Measurements from ENCODE around the gene CYB561A3.

Gene CYB561A3

GRCh38 chr11:61342207-61342803 lies 19.4 kb downstream of the CYB561A3 start:
- no peak overlapping the region for H3K4me3 ChIP-seq (ENCODE audit: low read depth, low read length)
- H3K4me1 ChIP-seq (ENCODE audit: control insufficient read depth, insufficient read depth, low read length): no peaks in the 10 kb centered on the region
- no peak overlapping the region for H3K9ac ChIP-seq (ENCODE audit: low read length)
- no peaks in the 10 kb centered on the region for H3K27me3 ChIP-seq (ENCODE audit: control insufficient read depth, insufficient read depth, low read length)
- no peak overlapping the region for H3K27ac ChIP-seq (ENCODE audit: low read depth, low read length)
- H3K9me3 ChIP-seq (ENCODE audit: control insufficient read depth, insufficient read depth, low read depth, low read length): no peaks in the 10 kb centered on the region
- H3K36me3 ChIP-seq (ENCODE audit: control insufficient read depth, insufficient read depth, low read length): peaks cover 56% of the 10 kb centered on the region

- H3K36me3 ChIP-seq (ENCODE audit: control insufficient read depth, insufficient read depth, low read length): peaks cover 56% of the 10 kb centered on the region
- H3K4me3 ChIP-seq (ENCODE audit: low read depth, low read length): no peak overlapping the region
- H3K9ac ChIP-seq (ENCODE audit: low read length): no peak overlapping the region
- H3K4me1 ChIP-seq (ENCODE audit: control insufficient read depth, insufficient read depth, low read length): no peaks in the 10 kb centered on the region
- no peaks in the 10 kb centered on the region for H3K9me3 ChIP-seq (ENCODE audit: control insufficient read depth, insufficient read depth, low read depth, low read length)
- no peaks in the 10 kb centered on the region for H3K27me3 ChIP-seq (ENCODE audit: control insufficient read depth, insufficient read depth, low read length)
- H3K27ac ChIP-seq (ENCODE audit: low read depth, low read length): no peak overlapping the region
Measured at GRCh38 chr11:61341706-61342105, 20.0 kb downstream of the CYB561A3 start.

GRCh38 chr11:61340979-61341378 lies 20.7 kb downstream of the CYB561A3 start:
- Histone ChIP-seq H3K9ac (ENCODE audit: low read length) (no peak overlapping the region), H3K4me1 (ENCODE audit: control insufficient read depth, insufficient read depth, low read length) (peaks cover under 1% of the 10 kb centered on the region; the same call in 1 of the 2 replicates), H3K36me3 (ENCODE audit: control insufficient read depth, insufficient read depth, low read length) (peaks cover 52% of the 10 kb centered on the region), H3K4me3 (ENCODE audit: low read depth, low read length) (no peak overlapping the region), H3K27me3 (ENCODE audit: control insufficient read depth, insufficient read depth, low read length) (no peaks in the 10 kb centered on the region), H3K27ac (ENCODE audit: low read depth, low read length) (no peak overlapping the region), H3K9me3 (ENCODE audit: control insufficient read depth, insufficient read depth, low read depth, low read length) (no peaks in the 10 kb centered on the region)

- Histone ChIP-seq H3K27ac (ENCODE audit: low read depth, low read length) (no peak overlapping the region), H3K9ac (ENCODE audit: low read length) (no peak overlapping the region), H3K4me3 (ENCODE audit: low read depth, low read length) (no peak overlapping the region), H3K27me3 (ENCODE audit: control insufficient read depth, insufficient read depth, low read length) (no peaks in the 10 kb centered on the region), H3K4me1 (ENCODE audit: control insufficient read depth, insufficient read depth, low read length) (peaks cover 14% of the 10 kb centered on the region; the same call in 1 of the 2 replicates), H3K36me3 (ENCODE audit: control insufficient read depth, insufficient read depth, low read length) (peaks cover 40% of the 10 kb centered on the region), H3K9me3 (ENCODE audit: control insufficient read depth, insufficient read depth, low read depth, low read length) (no peaks in the 10 kb centered on the region)
Measured at GRCh38 chr11:61339490-61339878, 22.2 kb downstream of the CYB561A3 start.

GRCh38 chr11:61338783-61339489 lies 22.7 kb downstream of the CYB561A3 start:
- Histone ChIP-seq H3K9ac (ENCODE audit: low read length) (no peak overlapping the region), H3K27me3 (ENCODE audit: control insufficient read depth, insufficient read depth, low read length) (no peaks in the 10 kb centered on the region), H3K36me3 (ENCODE audit: control insufficient read depth, insufficient read depth, low read length) (peaks cover 36% of the 10 kb centered on the region), H3K4me3 (ENCODE audit: low read depth, low read length) (no peak overlapping the region), H3K9me3 (ENCODE audit: control insufficient read depth, insufficient read depth, low read depth, low read length) (no peaks in the 10 kb centered on the region), H3K27ac (ENCODE audit: low read depth, low read length) (no peak overlapping the region), H3K4me1 (ENCODE audit: control insufficient read depth, insufficient read depth, low read length) (peaks cover 18% of the 10 kb centered on the region; the same call in 1 of the 2 replicates)

GRCh38 chr11:61337706-61338470 lies 23.8 kb downstream of the CYB561A3 start:
- Histone ChIP-seq H3K27ac (ENCODE audit: low read depth, low read length) (no peak overlapping the region), H3K9ac (ENCODE audit: low read length) (no peak overlapping the region), H3K27me3 (ENCODE audit: control insufficient read depth, insufficient read depth, low read length) (no peaks in the 10 kb centered on the region), H3K4me1 (ENCODE audit: control insufficient read depth, insufficient read depth, low read length) (peaks cover 23% of the 10 kb centered on the region; the same call in 1 of the 2 replicates), H3K36me3 (ENCODE audit: control insufficient read depth, insufficient read depth, low read length) (peaks cover 27% of the 10 kb centered on the region), H3K4me3 (ENCODE audit: low read depth, low read length) (no peak overlapping the region), H3K9me3 (ENCODE audit: control insufficient read depth, insufficient read depth, low read depth, low read length) (no peaks in the 10 kb centered on the region)

GRCh38 chr11:61336171-61336935 lies 25.3 kb downstream of the CYB561A3 start:
- no peaks in the 10 kb centered on the region for H3K27me3 ChIP-seq (ENCODE audit: control insufficient read depth, insufficient read depth, low read length)
- peaks cover 30% of the 10 kb centered on the region for H3K4me1 ChIP-seq (ENCODE audit: control insufficient read depth, insufficient read depth, low read length)
- peak overlapping the region; percentile 40 for H3K9ac ChIP-seq (ENCODE audit: low read length)
- H3K27ac ChIP-seq (ENCODE audit: low read depth, low read length): no peak overlapping the region; the same call in 1 of the 2 replicates
- H3K36me3 ChIP-seq (ENCODE audit: control insufficient read depth, insufficient read depth, low read length): peaks cover 20% of the 10 kb centered on the region
- H3K9me3 ChIP-seq (ENCODE audit: control insufficient read depth, insufficient read depth, low read depth, low read length): no peaks in the 10 kb centered on the region
- no peak overlapping the region for H3K4me3 ChIP-seq (ENCODE audit: low read depth, low read length)

GRCh38 chr11:61335355-61335710 lies 26.3 kb downstream of the CYB561A3 start:
- Histone ChIP-seq H3K27me3 (ENCODE audit: control insufficient read depth, insufficient read depth, low read length) (no peaks in the 10 kb centered on the region), H3K36me3 (ENCODE audit: control insufficient read depth, insufficient read depth, low read length) (peaks cover 23% of the 10 kb centered on the region), H3K4me1 (ENCODE audit: control insufficient read depth, insufficient read depth, low read length) (peaks cover 32% of the 10 kb centered on the region), H3K27ac (ENCODE audit: low read depth, low read length) (no peak overlapping the region), H3K4me3 (ENCODE audit: low read depth, low read length) (no peak overlapping the region), H3K9me3 (ENCODE audit: control insufficient read depth, insufficient read depth, low read depth, low read length) (no peaks in the 10 kb centered on the region), H3K9ac (ENCODE audit: low read length) (no peak overlapping the region)

- Histone ChIP-seq H3K9ac (ENCODE audit: low read length) (peak overlapping the region; percentile 96), H3K4me1 (ENCODE audit: control insufficient read depth, insufficient read depth, low read length) (peaks cover 32% of the 10 kb centered on the region), H3K9me3 (ENCODE audit: control insufficient read depth, insufficient read depth, low read depth, low read length) (no peaks in the 10 kb centered on the region), H3K27me3 (ENCODE audit: control insufficient read depth, insufficient read depth, low read length) (no peaks in the 10 kb centered on the region), H3K36me3 (ENCODE audit: control insufficient read depth, insufficient read depth, low read length) (peaks cover 30% of the 10 kb centered on the region), H3K27ac (ENCODE audit: low read depth, low read length) (no peak overlapping the region), H3K4me3 (ENCODE audit: low read depth, low read length) (0 out of 2 replicates have a peak overlapping the region, but pooled peaks have one; percentile 89)
Measured at GRCh38 chr11:61334434-61335354, 27.0 kb downstream of the CYB561A3 start.

Measured in HUES6 (cell line).